Fibroblast of the aortic adventitia (primary cell): ENCODE measurements around the gene QRSL1. TPM values are rescaled to one million over a fixed set of nuclear protein-coding genes. Genes with fewer than 3 reads are reported as not detected.

Experiments
- DNase-seq: peaks from one replicate; pipeline ENCODE4 v3.0.0-alpha.2; 2010; ENCODE audit warnings: low read depth
- H3K4me3 ChIP-seq: 2 replicates; pipeline ENCODE4 v1.5.1; 2011; ENCODE audit warnings: low read depth, mild to moderate bottlenecking, control low read depth, low read length, moderate library complexity
- CTCF ChIP-seq: IDR thresholded peaks from 2 replicates; pipeline ENCODE4 v1.5.1; 2011; ENCODE audit warnings: mild to moderate bottlenecking, low read length, control low read depth, inconsistent platforms; ENCODE audit not compliant: insufficient read depth
- total RNA-seq: library from RNA; depleted of rRNA; stranded (reverse); fragments of >200 nt; gene quantifications from 2 replicates; pipeline ENCODE4 v1.2.3, GENCODE V29; 2012; ENCODE audit warnings: low replicate concordance

The QRSL1 gene
- total RNA-seq, 1 donor = 11.2 TPM

GRCh38 chr6:106671651-106672050 lies 42.3 kb downstream of the QRSL1 start:
- no peak for TF ChIP-seq CTCF
- DNase-seq = no peak
- H3K4me3 ChIP-seq = no peak overlapping the region

GRCh38 chr6:106674541-106675229 lies 45.3 kb downstream of the QRSL1 start:
- no peak for DNase-seq
- TF ChIP-seq CTCF = no peak
- no peak overlapping the region for H3K4me3 ChIP-seq

DNA sequence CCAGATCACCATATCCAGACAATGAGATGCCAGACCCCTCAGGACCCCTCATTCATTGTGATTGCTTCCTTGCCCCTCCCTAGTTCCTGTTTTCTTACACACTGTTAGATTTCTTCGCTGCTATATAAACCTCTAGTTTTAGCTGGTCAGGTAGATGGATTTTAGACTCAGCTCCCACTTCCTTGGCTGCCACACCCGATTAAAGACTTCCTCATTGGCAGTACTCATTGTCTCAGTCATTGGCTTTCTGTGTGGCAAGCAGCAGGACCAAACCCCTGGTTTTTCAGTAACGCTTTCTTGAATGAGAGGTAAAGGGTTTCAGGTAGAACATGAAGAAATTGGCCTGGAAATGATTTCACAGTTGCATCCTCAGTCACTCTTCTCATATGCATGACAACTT lies 47.9 kb downstream of the QRSL1 start:
- H3K4me3 ChIP-seq = no peak overlapping the region
- no peak for DNase-seq
- TF ChIP-seq CTCF = no peak

DNA sequence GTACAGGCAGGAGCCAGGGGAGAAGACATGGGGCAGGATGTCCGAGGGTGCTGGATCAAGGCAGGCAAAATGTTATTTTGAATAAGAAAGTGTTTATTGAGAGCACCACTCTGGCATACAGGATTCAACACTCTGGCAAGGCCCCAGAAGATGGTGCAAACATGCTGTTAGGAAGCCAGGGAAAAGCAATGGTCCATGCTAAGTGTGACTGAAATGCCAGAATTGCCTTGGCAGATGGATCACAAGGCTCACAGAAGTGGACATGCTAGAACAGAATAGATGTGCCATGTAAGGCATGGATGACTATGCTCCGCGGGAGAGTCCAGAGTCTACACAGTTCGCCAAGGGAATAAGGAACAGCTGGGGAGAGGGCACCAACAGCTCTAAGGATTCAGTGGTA lies 54.6 kb downstream of the QRSL1 start:
- no peak for DNase-seq
- TF ChIP-seq CTCF = no peak
- no peak overlapping the region for H3K4me3 ChIP-seq

DNA sequence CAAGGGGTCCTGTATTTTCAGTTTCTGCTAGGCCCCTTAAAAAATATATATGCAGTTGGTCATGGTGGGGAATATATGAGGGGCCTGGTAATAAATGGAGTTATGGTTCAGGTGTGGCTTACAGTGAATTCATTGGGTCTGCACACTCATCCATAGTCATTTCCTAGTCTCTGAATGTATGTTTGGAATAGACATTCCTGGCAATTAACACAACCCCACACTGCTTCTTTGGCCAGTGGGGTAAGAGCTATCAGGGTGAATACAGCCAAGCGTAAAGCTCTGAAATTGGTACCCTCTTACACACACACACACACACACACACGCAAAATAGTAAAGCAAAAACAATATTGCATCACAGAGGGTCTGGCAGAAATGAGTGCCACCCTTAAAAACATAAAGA lies 56.5 kb downstream of the QRSL1 start:
- no peak overlapping the region for H3K4me3 ChIP-seq
- no peak for DNase-seq
- TF ChIP-seq CTCF = no peak

GRCh38 chr6:106688177-106688951 lies 59.0 kb downstream of the QRSL1 start:
- TF ChIP-seq CTCF = no peak
- H3K4me3 ChIP-seq = no peak overlapping the region
- DNase-seq = peak; percentile 9
